Measurements from ENCODE around the gene CACNG3.

Gene CACNG3

DNA sequence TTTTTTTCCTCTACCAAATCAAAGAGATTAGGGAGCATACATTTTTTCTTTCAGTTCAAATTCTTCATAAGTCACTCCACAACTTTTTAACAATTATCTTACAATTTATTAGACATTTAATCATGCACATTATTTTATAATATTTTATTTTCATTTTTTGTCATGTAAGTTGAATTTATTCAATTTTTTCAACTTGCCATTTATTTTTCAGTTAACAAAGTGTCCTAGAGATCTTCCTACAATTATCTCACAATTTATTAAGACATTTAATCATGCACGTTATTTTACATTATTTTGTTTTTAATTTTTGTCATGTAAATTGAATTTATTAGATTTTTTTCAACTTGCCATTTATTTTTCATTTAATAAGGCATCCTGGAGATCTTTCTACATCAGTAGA is 16.2 kb downstream of the CACNG3 start:
- no peak for TF ChIP-seq SIN3A (IDR thresholded peaks at IDR 0.05; ENCODE audit: borderline replicate concordance, insufficient read depth, low read length)
- TF ChIP-seq, protein P1, sequence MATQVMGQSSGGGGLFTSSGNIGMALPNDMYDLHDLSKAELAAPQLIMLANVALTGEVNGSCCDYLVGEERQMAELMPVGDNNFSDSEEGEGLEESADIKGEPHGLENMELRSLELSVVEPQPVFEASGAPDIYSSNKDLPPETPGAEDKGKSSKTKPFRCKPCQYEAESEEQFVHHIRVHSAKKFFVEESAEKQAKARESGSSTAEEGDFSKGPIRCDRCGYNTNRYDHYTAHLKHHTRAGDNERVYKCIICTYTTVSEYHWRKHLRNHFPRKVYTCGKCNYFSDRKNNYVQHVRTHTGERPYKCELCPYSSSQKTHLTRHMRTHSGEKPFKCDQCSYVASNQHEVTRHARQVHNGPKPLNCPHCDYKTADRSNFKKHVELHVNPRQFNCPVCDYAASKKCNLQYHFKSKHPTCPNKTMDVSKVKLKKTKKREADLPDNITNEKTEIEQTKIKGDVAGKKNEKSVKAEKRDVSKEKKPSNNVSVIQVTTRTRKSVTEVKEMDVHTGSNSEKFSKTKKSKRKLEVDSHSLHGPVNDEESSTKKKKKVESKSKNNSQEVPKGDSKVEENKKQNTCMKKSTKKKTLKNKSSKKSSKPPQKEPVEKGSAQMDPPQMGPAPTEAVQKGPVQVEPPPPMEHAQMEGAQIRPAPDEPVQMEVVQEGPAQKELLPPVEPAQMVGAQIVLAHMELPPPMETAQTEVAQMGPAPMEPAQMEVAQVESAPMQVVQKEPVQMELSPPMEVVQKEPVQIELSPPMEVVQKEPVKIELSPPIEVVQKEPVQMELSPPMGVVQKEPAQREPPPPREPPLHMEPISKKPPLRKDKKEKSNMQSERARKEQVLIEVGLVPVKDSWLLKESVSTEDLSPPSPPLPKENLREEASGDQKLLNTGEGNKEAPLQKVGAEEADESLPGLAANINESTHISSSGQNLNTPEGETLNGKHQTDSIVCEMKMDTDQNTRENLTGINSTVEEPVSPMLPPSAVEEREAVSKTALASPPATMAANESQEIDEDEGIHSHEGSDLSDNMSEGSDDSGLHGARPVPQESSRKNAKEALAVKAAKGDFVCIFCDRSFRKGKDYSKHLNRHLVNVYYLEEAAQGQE (IDR thresholded peaks at IDR 0.05; ENCODE audit: insufficient read depth in 1 of 2, low read depth in 2 of 2, low read length in 2 of 2) = no peak
- TF ChIP-seq POLR2AphosphoS5 (IDR thresholded peaks at IDR 0.05; ENCODE audit: low read depth, low read length) = no peak
- no peak for TF ChIP-seq FOXP2 (optimal IDR thresholded peaks at IDR 0.05; ENCODE audit: borderline replicate concordance, extremely low read depth, extremely low read length, insufficient read depth)
- TF ChIP-seq TAF1 (IDR thresholded peaks at IDR 0.05; ENCODE audit: borderline replicate concordance, insufficient read depth, low read length) = no peak

DNA sequence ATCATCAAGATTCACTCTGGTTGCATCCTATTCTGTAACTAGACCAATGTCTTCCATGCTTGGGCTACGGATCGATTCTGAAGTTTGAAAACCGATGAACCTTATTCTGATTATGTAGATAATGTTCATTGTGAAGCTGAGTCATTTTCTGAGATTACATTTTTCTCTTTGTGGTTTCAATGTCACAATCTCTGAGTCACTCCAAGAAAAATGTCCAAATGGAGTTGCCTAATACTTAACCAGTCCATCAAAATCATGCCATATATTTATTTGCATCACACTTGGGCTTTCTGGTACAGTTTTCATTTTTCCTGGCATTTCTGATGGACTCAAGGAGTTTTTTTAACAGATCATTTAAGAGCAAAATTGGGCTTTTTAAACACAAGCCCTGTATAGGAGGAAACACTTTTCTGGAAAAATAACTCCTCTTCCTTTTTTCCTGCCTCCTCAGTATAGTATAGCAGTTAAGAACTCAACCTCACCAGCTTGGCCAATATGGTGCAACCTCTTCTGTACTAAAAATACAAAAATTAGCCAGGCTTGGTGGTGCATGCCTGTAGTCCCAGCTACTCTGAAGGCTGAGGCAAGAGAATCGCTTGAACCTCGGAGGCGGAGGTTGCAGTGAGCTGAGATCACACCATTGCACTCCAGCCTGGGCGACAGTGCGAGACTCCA is 17.5 kb downstream of the CACNG3 start:
- TF ChIP-seq, protein P1 (IDR thresholded peaks at IDR 0.05; ENCODE audit: insufficient read depth in 1 of 2, low read depth in 2 of 2, low read length in 2 of 2) = no peak
- TF ChIP-seq SIN3A (IDR thresholded peaks at IDR 0.05; ENCODE audit: borderline replicate concordance, insufficient read depth, low read length) = no peak
- no peak for TF ChIP-seq FOXP2 (optimal IDR thresholded peaks at IDR 0.05; ENCODE audit: borderline replicate concordance, extremely low read depth, extremely low read length, insufficient read depth)
- no peak for TF ChIP-seq POLR2AphosphoS5 (IDR thresholded peaks at IDR 0.05; ENCODE audit: low read depth, low read length)
- TF ChIP-seq TAF1 (IDR thresholded peaks at IDR 0.05; ENCODE audit: borderline replicate concordance, insufficient read depth, low read length) = no peak

DNA sequence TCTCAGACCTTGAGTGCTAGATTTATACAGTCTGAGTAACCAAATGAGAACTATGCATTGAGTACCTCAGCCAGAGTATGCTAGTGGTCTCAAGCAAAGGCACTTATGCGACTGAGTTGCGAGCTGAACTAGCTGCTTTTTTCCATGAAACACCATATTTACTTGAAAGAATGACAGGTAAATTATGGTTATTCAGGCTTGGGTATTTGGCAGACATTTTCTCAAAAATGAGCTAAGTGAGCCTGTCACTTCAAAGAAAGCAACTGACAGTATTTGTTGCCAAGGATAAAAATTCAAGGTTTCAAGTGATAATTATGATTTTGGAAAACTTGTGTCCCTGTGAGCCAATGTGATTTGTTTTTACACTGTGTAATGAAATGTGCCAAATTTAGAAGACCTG is 19.3 kb downstream of the CACNG3 start:
- no peak for TF ChIP-seq TAF1 (IDR thresholded peaks at IDR 0.05; ENCODE audit: borderline replicate concordance, insufficient read depth, low read length)
- no peak for TF ChIP-seq POLR2AphosphoS5 (IDR thresholded peaks at IDR 0.05; ENCODE audit: low read depth, low read length)
- TF ChIP-seq FOXP2 (optimal IDR thresholded peaks at IDR 0.05; ENCODE audit: borderline replicate concordance, extremely low read depth, extremely low read length, insufficient read depth) = no peak

DNA sequence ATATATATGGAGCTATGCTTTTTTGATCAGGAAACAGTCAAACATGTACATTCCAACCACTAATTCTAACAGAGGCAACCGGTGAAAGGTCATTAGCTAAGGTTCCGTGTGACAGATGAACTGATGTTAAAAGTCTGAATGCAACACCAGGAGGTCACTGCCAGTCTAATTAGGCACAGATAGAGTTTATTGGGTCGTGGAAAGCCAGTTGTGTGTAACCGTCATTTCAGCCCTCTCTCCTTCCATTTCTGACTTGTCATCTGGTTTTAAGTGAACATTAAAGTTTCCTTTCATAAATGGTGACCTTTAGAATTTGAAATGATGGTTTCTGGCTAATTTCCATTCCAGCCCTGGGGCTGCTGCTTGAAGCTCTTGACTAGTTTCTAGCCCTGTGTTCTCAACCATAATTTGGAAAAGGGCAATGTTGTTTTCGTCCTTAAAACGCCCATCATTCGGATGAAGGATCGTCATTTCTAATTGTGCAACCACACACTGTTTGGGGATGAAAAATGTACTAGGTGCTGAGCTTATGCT is 23.9 kb downstream of the CACNG3 start:
- TF ChIP-seq POLR2AphosphoS5 (IDR thresholded peaks at IDR 0.05; ENCODE audit: low read depth, low read length) (no peak), TAF1 (IDR thresholded peaks at IDR 0.05; ENCODE audit: borderline replicate concordance, insufficient read depth, low read length) (no peak), FOXP2 (optimal IDR thresholded peaks at IDR 0.05; ENCODE audit: borderline replicate concordance, extremely low read depth, extremely low read length, insufficient read depth) (no peak), SIN3A (IDR thresholded peaks at IDR 0.05; ENCODE audit: borderline replicate concordance, insufficient read depth, low read length) (no peak)
- TF ChIP-seq, protein P1 (IDR thresholded peaks at IDR 0.05; ENCODE audit: insufficient read depth in 1 of 2, low read depth in 2 of 2, low read length in 2 of 2) = no peak

DNA sequence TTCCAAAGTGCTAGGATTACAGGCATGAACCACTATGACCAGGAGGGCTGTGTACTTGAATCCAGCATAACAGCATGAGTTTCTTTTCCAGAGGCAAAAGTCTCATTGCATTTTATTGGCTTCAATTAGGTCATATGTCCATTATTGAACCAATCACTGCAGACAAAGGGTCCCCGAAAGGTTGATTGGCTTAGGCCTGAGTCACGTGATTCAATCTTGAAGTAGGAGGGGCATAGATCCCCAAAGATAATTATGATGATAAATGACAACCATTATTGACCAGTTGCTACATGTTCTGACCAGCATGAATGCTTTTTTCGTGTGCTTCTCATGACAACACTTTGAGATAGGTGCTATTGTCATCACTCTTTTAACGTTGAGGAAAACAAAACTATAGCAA is 25.3 kb downstream of the CACNG3 start:
- TF ChIP-seq FOXP2 (optimal IDR thresholded peaks at IDR 0.05; ENCODE audit: borderline replicate concordance, extremely low read depth, extremely low read length, insufficient read depth) (no peak), TAF1 (IDR thresholded peaks at IDR 0.05; ENCODE audit: borderline replicate concordance, insufficient read depth, low read length) (no peak), POLR2AphosphoS5 (IDR thresholded peaks at IDR 0.05; ENCODE audit: low read depth, low read length) (no peak), SIN3A (IDR thresholded peaks at IDR 0.05; ENCODE audit: borderline replicate concordance, insufficient read depth, low read length) (no peak)
- TF ChIP-seq, protein P1 (IDR thresholded peaks at IDR 0.05; ENCODE audit: insufficient read depth in 1 of 2, low read depth in 2 of 2, low read length in 2 of 2) = no peak
